GM21447 (cell line): Measurements from ENCODE around the gene GPBP1L1.
"Not testable (repeated sequence)": the region's sequence is repeated elsewhere in the genome, so short reads cannot be mapped to it uniquely, and the experiment has no call there.

ENCODE experiments used
- ATAC-seq: cut with Tn5 transposase; IDR thresholded peaks from one replicate; pipeline ENCODE4 v1.9.1; 2021; ENCODE audit not compliant: unreplicated experiment

The GPBP1L1 gene, protein sequence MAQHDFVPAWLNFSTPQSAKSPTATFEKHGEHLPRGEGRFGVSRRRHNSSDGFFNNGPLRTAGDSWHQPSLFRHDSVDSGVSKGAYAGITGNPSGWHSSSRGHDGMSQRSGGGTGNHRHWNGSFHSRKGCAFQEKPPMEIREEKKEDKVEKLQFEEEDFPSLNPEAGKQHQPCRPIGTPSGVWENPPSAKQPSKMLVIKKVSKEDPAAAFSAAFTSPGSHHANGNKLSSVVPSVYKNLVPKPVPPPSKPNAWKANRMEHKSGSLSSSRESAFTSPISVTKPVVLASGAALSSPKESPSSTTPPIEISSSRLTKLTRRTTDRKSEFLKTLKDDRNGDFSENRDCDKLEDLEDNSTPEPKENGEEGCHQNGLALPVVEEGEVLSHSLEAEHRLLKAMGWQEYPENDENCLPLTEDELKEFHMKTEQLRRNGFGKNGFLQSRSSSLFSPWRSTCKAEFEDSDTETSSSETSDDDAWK

DNA sequence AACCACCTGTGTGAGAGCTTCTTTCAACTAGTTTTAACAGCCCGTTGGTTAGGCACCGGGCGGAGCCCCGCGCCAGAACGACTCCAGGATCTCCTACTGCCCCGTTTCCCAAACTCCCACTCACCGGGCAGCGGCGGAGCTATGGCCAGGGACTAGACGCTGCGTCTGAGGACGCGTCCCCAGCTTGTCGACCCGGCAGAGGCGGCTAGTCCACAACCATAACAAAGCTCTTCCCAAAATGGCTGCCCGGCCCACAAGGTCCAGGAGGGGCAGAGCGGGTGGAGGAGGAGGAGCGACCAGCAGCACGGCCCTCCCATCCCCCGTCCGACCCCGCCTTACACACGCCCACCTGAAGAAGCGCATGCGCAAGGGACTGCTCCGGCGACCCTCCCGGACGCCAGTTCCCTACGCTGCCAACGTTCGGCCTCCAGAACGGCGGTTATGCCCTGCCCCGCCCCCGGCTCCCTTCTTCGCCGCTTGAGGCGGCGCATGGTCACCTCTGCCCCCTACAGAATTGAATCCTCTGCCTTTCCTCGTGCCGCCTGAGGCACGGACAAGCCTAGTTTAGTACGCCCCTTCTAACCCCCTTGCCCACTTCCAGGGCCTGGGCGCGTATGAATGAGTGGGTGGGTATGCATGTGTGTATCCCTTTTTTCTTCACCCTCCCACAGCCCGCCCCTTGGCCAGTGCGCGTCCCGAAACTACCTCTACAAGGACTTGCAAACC, at the start of gene GPBP1L1:
GPBP1L1 (minus strand) TSS at position 246 of the 726 bp plus-strand sequence. CDS start 27,446 bp downstream, outside the sequence.
- peak; percentile 53 for ATAC-seq

DNA sequence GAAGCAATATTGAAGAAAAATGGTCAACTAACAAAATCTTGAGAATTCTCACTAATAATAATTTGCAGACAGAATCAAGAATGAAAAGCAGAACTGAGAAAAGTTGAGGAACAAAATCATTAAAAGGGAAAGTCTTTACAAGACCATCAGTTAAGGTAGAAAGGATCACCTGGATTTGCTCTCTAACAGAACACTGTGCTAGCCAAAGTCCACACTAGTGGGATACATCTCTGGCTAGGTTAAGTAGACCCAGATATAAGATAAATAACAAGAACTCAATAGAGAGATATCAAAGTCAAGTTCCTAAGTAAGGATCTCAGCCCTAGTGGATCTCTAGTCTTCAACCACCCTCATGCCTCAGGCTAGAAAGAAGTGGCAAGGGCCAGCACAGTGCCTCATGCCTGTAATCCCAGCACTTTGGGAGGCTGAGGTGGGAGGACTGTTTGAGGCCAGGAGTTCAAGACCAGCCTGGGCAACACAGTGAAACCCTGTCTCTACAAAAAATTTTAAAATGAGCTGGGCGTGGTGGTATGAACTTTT, 44.5 kb upstream of the GPBP1L1 start:
- no peak for ATAC-seq

DNA sequence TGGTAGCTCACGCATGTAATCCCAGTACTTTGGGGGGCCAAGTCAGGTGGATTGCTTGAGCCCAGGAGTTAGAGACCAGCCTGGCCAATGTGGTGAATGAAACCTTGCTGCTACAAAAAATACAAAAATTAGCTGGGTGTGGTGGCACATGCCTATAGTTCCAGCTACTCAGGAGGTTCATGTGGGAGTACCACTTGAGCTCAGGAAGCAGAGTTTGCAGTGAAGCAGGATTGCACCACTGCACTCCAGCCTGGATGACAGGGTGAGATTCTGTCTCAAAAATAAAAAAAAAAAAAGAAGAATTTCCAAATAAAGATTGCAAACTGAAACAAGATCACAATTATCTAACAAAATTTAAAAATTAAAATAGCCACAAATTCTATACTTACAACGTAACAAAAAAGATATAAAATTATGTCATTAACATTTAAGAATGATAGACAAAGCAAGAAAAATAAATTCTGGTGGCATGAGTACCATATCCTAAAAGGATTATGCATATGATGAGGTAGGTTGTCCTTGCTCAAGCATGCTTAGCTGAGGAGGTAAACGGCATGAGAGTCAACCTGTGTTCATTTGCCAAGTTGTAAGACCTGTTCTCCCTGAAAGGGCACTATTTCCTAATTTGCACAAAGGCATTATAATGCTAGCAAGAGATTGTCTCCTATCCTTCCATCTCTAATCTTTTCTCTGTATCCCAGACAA, 43.9 kb upstream of the GPBP1L1 start:
- no peak for ATAC-seq

DNA sequence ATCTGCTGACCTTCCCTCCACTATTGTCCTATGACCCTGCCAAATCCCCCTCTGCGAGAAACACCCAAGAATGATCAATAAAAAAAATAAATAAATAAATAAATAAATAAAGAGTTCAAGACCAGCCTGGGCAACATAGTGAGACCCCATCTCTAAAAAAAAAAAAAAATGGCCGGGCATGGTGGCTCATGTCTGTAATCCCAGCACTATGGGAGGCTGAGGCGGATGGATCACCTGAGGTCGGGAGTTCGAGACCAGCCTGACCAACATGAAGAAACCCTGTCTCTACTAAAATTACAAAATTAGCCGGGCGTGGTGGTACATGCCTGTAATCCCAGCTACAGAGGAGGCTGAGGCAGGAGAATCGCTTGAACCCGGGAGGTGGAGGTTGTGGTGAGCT, 39.7 kb upstream of the GPBP1L1 start:
- not testable (repeated sequence) for ATAC-seq

DNA sequence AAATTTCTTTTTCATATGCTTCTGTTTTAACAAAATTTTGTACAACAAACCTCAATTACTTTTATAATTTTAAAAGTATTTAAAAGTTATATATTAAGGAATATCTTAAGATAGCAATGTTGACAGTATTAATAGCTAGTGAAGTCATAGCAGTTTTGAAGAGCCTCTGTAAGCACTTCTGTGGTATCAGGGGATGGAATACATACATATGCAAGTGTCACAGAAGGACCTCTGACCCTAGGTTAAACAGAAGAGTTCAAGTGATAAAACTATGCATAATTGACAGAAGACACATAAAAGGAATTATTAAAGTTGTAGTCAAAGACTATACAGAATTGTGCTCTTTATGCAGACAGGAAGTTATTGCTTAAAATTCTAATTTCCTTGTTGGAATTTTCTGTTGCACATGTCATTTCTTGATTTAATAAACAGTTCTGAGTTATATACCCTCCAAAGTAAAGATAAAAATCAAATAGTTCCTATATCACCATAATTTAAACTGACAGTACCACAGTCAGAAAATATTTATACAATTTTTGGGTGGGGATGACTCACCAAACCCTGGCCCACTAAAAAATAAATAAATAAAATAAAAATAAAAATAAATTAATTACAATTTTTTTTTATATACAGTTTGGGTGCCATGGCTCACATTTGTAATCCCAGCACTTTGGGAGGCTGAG, 37.1 kb upstream of the GPBP1L1 start:
- no peak for ATAC-seq

DNA sequence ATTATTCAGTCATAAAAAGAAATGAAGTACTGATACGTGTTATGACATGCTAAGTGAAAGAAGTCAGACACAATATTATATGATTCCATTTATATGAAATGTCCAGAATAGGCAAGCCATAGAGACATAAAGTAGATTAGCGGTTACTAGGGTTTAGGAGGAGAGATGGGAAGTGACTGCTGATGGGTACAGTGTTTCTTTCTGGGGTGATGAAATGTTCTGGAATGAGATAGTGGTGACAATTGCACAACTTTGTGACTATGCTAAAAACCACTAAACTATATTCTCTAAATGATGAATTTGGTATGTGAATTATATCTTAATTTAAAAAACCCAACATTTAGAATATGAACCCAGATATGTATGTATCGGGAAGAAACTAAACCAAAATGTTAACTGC, 36.5 kb upstream of the GPBP1L1 start:
- ATAC-seq, result no peak

DNA sequence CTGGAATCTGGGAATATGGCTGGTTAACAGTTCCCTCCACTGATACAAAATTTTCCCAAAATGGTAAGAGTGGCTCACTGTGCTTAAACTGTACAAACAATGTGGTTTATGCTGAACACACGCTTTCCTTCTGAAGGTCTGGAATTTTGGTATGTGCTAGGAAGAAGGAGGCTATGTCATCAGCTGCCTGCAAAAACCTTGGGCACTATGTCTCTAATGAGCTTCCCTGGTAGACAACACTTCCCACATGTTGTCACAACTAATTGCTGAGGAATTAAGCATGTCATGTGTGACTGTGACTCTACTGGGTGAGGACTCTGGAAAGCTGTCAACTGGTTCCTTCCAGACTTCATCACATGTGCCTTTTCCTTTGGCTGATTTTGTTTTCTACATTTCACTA, 34.9 kb upstream of the GPBP1L1 start:
- no peak for ATAC-seq

DNA sequence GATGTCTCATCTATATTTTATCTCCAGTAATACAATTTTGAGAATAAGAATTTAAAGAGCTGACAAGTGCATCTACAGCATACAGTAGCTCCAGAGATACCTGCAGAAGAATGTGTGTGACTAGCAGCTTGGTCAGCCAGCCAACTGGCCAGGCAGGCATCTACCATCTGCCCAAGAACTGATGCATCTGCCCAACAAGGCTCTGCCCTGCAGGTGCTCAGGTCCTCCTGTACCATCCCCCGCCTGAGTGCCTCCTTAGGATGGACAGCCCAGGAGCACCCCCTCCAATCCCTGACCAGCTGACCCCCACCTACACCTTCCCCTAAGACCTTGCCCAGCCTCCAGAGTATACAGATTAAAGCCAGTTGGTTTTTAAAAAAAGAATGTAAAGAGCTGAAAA, 32.0 kb upstream of the GPBP1L1 start:
- ATAC-seq, result no peak

DNA sequence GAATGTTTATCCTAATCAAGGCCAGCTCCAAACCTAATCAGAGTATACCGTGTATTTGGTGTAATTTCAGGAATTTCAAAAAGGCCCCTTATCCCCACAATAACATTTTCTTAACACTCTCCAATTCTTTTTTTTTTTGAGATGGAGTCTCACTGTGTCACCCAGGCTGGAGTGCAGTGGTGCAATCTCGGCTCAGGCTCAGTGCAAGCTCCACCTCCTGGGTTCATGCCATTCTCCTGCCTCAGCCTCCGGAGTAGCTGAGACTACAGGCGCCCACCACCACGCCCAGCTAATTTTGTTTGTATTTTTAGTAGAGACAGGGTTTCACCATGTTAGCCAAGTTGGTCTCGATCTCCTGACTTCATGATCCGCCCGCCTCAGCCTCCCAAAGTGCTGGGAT, 31.1 kb upstream of the GPBP1L1 start:
- ATAC-seq, result not testable (repeated sequence)

DNA sequence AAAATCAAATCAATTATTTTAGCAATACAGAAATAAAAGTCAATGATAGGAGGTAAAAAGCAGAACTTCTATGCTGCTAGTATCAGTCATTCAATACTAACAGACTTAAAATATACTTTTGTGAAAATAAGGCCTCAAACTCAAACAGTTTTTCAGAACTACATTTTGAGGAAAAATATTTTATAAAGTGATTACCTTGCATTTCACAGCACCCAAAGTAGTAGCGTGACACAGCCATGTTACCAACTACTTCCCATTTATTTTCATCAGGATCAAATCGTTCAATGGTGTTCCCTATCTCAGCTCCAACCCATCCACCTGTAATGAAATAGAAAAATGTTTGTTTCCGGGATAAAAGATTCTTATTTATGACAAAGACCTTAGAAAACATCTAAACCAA, 30.4 kb upstream of the GPBP1L1 start:
- no peak for ATAC-seq

DNA sequence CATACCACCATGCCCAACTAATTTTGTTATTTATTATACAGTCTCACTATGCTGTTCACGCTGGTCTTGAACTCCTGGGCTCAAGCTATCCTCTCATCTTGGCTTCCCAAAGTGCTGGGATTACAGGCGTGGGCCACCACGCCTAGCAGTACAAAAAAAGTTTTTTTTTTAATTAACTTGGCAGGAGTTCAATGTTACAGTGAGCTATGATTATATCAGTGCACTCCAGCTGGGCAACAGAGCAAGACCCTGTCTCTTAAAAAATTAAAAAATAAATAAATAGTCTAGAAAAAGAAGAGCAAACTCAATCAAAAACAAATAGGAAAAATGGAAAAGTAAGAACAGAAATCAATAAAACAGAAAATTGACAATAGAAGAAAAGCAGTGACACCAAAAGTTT, 27.4 kb upstream of the GPBP1L1 start:
- no peak for ATAC-seq

DNA sequence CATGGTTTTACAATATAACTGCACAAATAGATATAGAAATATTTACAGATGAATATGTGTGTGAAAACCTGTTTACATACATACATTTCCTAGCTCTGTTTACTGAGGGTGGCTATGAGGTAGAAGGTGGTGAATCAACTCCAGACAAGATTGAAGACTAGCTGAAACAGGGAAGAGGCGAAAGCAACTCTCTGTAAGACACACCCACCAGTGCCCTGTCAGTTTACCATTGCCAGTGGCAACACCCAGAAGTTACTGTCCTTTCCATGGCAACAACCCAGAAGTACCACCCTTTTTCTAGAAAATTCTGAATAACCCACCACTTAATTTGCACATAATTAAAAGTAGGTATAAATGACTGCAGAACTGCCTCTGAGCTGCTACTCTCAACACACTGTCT, 18.3 kb upstream of the GPBP1L1 start:
- no peak for ATAC-seq

DNA sequence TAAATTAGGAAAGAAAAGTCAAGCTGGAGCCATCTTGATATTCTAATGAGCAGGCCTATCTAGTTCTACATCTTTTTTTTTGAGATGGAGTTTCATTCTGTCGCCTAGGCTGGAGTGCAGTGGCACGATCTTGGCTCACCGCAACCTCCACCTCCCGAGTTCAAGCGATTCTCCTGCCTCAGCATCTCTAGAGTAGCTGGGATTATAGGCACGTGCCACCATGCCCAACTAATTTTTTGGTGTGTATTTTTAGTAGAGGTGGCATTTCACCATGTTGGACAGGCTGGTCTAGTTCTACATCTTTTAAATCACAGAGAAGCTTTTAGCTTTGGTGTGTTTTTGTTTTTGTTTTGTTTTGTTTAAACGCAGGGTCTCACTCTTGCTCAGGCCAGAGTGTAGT, 8.5 kb upstream of the GPBP1L1 start:
- ATAC-seq, result no peak

DNA sequence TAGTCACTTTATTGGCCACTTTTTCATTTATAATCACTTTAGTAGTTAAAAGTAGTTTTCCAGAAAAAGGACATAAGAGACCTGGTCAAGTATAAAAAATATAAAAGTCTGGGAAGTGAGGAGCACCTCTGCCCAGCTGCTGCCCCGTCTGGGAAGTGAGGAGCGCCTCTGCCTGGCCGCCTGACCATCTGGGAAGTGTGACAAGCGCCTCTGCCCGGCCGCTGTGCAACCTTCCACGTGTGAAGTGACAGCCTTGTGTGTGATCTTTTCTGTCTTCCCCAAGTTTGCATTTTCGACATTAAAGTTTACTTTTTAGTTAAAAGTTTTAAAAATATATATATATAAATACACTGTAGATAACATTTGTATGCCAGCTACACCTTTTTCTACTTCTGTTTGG, 7.5 kb upstream of the GPBP1L1 start:
- ATAC-seq, result not testable (repeated sequence)

DNA sequence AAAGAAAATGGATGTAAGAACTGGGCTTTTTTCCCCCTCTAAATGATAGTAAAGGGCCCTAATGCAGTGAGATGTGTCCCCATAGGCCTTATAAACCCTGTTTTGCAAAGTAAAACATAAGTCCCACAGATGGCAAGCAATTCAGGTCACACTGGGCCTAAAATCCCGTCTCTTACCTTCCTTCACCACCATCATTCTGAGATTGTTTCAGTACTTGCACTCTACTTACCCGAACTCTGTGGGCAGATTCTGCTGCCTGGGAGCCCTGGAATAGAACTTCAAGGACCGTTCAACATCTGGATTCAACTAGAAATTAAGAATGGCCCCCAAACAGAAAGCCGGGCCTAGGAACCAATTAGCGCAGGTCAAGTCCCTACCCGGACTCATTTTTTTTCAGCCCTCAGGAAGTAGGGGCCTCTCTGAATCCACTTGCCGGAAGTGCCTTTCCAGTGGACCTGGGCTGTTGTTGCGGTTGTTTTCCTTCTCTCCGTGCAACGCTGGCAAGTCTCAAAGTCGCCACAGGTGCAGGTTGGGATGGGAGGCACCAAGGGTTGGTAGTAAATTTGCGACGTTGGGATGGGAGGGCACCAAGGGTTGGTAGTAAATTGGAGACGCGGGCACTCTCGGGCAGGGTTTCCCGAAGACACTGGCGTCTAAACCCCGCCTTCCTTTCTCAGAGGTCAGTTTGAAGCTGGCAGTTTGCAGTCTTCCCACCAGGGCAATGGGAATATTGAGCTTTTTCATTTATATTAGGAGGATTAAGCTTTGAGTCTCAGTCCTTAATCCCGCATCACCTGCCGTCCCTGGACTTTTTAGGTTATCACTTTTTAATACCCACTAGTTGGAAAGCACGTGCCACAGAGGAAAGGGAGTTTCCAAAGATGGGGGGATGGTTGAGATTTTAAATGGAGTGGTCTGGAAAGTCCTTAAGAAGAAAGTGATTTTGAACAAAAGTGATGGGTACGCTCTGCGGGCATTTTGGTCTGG, 1.7 kb upstream of the GPBP1L1 start, which contains the start of gene TMEM69:
TMEM69 (plus strand) TSS at position 428 of the 987 bp plus-strand sequence. CDS start 2,888 bp downstream, outside the sequence.
- no peak for ATAC-seq

DNA sequence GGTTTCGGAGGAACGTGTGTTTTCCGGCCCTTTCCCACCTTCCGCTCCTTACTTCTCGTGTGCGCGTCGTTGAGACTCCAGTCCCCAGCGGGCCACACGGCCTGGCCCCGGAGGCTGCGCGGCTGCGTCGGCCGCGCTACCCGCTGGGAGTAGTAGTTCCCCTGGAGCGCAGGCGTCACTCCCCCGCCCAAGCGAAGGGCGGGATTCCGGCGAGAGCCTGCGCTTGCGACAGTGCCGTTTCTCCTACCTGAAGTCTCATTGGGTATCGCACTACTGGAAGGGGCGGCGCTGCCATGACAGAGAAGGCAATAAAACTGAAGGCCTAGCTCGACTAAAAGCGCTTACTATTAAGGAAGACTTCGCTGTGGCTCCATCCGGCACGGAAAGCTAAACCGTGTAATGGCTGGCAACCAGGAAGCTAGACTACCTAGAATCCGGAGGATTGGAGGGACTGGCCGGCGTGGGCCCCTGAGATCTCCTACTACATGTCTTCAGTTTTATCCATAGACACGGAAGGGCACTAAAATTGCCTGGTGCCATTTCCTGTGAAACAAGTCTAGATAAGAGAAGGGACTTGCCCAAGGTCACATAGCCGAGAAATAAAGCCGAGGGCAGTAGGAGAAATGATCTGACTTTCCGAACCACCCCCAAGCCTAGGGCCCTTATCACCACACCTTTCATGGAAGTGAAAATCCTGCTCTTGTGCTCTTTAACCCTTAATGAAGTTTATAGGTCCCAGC, 851 bp upstream of the GPBP1L1 start:
- ATAC-seq, result peak; percentile 70

DNA sequence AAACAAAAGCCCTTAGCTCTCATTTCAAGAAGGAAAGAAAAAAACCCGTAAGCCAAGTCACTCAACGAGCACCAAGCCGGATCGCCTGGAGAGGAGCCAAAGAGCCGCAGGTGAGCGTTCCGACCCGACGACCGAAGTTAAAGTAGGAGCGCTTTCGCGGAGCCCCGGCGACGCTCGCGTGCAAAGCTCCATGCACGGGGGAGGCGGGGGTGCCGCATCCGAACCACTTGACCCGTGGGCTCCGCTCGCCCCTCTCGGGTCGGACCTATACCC, 382 bp downstream of the GPBP1L1 start:
- peak; percentile 9 for ATAC-seq

DNA sequence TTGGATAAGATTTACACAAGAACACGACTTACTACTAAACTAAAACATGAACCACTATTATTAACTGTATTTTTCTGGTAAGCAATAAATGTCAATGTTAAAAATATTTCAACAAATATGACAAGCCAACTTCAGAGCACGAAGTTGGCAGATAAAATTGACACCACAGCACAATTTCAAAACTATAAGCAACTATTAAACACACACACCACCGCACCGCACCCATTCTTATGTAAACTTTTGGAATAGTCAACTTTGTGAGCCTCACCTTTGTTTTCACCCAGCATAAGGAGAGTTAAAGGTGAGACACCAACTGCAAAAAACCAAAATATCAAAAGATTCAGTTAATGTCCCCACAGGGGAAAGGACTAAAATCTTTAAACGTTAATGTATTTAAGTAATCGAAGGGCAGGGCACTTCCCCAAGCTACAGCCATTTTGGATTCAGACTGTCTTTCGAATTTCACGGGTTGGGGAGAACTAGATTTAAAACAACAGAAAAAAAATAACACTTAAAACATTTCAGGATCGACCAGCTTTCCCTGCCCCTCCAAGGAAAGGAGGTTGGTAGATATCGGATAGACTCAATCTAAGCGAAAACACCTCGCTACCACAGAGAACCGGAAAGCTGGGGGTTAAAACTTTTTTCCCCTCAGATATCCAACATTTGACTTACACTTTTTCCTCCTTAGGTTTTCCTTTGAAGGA, 872 bp downstream of the GPBP1L1 start:
- no peak for ATAC-seq
